ENCODE measurements around the gene GPATCH11.

The GPATCH11 gene

GRCh38 chr2:37110306-37111212 lies 26.2 kb downstream of the GPATCH11 start:
- no peak for DNase-seq

DNA sequence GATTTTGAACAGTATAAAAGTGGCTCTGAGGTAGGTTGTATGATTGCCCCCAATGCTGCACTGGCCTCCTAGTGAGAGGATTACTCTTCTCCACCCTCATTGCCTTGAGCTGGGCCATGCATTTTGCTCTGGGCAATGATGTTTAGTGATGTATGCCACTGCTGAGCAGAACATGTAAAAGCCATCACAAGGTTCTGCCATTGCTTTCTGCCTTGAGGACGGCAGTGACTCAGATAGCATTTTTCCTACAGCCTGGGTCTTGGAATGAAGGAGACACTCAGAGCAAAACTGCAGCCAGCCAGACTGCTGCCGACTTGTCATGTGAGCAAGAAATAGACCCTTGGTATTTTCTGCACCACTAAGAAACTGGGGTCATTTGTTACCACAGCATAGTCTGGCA lies 27.6 kb downstream of the GPATCH11 start:
- DNase-seq, result no peak

DNA sequence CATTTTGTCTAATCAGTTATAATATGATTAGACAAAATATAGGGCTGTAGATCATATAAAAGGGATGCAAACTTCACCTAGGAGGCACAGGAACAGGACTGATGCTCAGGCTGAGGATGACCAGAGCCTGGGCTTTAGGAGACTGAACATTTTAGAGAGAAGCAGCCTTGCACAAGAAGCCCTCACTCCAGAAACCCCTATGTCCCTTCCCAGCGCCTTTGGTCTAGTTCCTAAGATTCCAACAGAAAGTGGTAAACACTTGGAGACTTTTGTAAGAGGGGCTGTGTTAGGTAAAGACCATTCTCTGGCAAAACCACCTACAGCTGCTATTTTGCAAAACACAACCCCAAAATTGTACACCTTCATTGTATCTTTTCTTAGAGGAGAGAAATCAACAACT lies 33.2 kb downstream of the GPATCH11 start:
- no peak for DNase-seq

DNA sequence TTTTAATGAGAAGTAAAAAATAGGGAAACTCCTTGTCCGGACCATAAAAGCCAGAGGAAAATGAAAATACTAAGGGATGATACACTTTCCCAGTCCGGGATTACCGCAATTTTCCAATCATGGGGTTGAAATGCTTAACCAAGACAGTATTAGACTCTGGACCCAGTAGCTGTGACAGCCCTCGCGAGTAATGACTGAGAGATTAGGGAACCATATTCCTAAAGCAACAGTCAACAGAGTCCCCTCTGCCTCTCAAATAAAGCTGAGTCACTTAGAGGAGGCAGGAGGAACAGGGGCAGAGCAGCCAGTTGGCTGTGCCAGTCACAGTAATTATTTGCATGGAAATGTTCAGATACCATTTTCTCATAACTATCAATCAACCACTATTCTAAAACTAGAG lies 34.8 kb downstream of the GPATCH11 start:
- no peak for DNase-seq

GRCh38 chr2:37125416-37125815 lies 41.1 kb downstream of the GPATCH11 start:
- DNase-seq, result no peak

DNA sequence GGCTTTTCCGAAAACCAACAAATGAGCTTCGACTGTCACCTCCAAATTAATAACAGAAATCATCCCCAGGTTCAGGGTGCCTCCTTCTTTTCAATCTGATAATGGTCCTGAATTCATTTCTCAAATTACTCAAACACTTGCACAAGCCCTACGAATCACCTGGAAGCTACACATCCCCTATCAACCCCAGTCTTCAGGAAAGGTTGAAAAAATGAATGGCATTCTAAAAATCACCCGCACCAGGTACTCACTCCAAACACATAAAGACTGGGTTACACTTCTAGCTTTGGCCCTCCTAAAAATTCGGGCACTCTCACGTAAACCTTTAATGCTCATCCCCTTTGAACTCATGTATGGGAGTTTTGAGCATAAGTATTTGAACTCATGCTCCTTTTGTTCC lies 48.6 kb downstream of the GPATCH11 start:
- DNase-seq, result no peak

GRCh38 chr2:37142546-37142945 lies 58.2 kb downstream of the GPATCH11 start:
- no peak for DNase-seq

- no peak for DNase-seq
Observed at GRCh38 chr2:37143974-37144373, 59.7 kb downstream of the GPATCH11 start.

DNA sequence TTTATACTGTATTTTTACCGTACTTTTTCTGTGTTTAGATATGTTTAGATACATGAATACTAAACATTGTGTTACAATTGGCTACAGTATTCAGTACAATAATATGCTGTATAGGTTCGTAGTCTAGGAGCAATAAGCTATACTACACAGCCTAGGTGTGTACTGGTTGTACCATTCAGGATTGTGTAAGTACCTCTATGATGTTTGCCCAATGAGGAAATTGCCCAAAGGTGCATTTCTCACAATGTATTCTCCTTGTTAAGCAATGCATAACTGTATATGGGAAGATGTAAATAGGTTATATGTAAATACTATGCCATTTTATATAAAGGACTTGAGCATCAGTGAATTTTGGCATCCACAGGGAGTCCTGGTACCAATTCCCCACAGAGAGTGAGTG lies 61.7 kb downstream of the GPATCH11 start:
- no peak for DNase-seq

DNA sequence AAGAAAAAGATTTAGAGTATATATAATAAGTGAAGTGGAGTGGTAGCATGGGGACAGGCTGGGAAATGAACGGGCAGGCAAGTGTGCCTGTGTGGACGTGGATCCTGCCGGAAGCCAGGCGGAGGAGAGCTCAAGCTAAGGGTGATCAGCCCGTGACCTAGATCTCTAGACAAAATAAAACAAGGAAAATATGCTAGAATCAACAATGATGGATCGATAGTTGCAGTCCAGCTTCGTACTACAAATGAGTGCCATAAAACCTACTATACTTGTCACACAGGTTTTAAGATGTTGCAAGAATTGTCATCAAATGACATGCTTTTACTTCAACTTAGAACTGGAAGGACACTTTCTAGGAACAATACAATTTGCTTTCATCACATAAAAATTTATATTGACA lies 64.0 kb downstream of the GPATCH11 start:
- no peak for DNase-seq

Measured in cortex of kidney (tissue), 1 donor.